GM19025 (cell line): Measurements from ENCODE around the gene SLC25A26.
"Not testable (repeated sequence)": the region's sequence is repeated elsewhere in the genome, so short reads cannot be mapped to it uniquely, and the experiment has no call there.

Experiments used
- ATAC-seq: cut with Tn5 transposase; IDR thresholded peaks from one replicate; pipeline ENCODE4 v1.9.1; 2021; ENCODE audit warnings: mild to moderate bottlenecking, low read depth, moderate library complexity; ENCODE audit not compliant: unreplicated experiment

The SLC25A26 gene

GRCh38 chr3:66224220-66224619 is 3.4 kb downstream of the SLC25A26 start:
- ATAC-seq = no peak

GRCh38 chr3:66226093-66226492 is 5.3 kb downstream of the SLC25A26 start:
- not testable (repeated sequence) for ATAC-seq

DNA sequence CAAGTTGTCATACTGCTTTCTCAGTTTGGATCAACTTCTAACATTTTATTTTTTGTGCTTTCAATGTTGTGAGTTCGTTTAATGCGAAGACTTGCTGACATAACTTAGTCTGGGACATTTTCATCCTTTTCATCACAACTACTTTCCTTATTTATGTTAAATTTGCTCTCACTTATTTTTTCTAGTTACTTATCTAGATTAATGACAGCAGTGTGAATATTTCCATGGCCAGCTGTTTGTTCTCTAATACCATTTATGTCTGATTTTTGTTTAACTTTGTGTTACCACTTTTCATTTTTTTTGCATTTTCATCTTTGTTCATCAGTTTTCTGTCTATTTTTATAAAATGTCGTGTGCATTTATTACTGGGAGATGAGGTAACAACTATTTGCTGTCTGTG is 6.2 kb downstream of the SLC25A26 start:
- ATAC-seq = no peak

DNA sequence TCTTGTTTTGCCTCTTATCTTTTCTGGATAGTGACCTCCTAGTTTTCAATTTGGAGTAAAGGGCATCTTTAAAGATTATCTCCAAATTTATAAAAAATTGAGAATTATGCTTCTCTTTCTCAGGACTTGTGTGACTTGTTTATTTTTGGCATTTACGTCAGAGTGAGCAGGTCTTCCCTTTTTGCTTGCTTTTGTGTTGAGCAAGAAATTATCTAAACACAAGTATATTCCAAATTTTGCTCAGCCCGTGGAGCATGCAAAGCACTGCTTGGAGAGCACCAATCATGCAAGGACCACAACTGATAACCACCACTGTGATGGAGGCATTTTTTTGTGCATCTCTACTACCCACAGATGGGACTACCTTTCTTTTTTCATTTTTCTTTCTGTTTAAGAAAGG is 7.1 kb downstream of the SLC25A26 start:
- ATAC-seq = no peak

DNA sequence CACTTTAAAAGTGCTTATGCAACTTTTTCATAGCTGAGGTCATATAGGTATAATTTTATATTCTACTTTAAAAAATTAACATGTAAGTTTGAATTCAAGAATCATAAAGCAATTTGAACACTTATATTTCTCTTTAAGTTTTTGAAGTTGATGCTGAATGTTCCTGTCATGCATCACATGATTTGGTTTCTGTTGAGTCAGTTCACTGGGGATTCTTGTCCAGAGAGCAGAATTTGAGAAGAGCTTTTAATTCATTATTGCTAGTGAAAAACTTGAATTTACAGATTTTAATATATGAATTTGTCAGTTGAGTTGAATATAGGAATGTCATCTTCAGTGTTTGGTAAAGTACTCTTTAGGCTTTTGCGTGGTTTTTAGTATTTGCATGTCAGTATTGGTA is 7.9 kb downstream of the SLC25A26 start:
- no peak for ATAC-seq

- no peak for ATAC-seq
These were observed 9.1 kb downstream of the SLC25A26 start for GRCh38 chr3:66229931-66230330.

- ATAC-seq = no peak
These were observed 12.2 kb downstream of the SLC25A26 start for GRCh38 chr3:66233033-66233432.

DNA sequence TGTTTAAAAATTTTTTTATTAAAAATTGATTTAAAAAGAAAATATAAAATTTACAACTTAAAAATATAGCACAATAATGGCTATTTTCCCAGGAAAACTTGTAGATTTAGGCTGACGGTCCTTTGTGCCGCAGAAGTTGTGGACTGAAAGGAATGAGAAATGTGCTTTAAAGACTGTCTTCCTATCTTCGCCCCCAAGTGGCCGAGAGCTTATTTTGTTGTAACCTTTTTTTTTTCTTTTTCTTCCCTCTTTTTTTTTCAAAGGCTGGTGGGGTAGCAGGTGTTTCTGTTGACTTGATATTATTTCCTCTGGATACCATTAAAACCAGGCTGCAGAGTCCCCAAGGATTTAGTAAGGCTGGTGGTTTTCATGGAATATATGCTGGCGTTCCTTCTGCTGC is 15.5 kb downstream of the SLC25A26 start:
- ATAC-seq = no peak

GRCh38 chr3:66237552-66237951 is 16.8 kb downstream of the SLC25A26 start:
- ATAC-seq = no peak

DNA sequence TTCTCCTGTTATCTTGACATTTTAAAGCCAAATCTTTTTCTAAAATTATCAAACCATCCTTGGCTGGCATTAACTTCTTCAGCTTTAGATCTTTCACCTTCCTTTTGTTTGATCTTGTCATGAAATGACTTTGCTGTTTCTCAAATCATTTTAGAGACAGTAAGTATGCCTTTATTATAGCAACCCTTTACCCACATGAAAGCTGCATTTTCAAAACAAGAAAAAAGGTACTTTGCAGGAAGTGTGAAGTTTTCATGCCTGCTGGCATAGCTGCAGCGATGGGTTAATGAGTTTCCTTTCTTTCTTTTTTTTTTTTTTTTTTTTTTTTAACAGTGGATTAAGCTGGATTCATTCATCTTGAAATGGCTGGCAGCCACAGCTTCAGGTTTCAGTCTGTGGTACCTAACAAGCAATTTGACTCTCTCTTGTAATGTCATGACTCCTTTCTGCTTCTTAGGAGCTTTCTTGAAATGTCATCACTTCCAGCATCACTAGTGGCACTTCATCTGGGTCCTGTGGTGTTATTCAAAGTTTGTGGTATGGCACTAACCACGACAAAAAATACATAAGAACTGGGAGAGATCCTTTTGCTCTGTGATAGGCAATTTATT is 18.8 kb downstream of the SLC25A26 start:
- ATAC-seq = no peak

DNA sequence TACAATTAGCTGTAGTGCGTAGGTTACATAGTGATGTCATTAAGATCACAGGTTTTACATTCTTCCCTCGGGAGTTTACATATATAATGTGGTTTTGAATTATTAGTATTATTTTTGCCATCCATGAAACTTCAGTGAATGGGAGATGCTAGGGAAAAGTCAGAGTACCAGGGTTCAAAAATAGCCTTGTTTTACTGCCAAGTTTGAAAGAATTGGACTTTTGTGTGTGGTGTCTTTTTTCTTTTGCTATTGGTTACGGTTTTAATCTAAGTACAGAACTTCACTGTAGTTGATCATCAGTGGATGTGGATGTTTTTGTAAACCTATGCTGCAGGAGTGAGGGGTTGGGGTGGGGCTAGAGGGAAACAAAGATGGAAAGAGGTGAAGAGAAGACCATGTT is 20.7 kb downstream of the SLC25A26 start:
- no peak for ATAC-seq

GRCh38 chr3:66242788-66243464 is 22.1 kb downstream of the SLC25A26 start:
- no peak for ATAC-seq

- ATAC-seq = no peak
These were observed 27.8 kb downstream of the SLC25A26 start for GRCh38 chr3:66248641-66249040.

GRCh38 chr3:66253790-66254620 is 33.2 kb downstream of the SLC25A26 start:
- no peak for ATAC-seq

GRCh38 chr3:66255865-66256264 is 35.1 kb downstream of the SLC25A26 start:
- no peak for ATAC-seq

- ATAC-seq = no peak
These were observed 36.0 kb downstream of the SLC25A26 start for GRCh38 chr3:66256806-66257205.

DNA sequence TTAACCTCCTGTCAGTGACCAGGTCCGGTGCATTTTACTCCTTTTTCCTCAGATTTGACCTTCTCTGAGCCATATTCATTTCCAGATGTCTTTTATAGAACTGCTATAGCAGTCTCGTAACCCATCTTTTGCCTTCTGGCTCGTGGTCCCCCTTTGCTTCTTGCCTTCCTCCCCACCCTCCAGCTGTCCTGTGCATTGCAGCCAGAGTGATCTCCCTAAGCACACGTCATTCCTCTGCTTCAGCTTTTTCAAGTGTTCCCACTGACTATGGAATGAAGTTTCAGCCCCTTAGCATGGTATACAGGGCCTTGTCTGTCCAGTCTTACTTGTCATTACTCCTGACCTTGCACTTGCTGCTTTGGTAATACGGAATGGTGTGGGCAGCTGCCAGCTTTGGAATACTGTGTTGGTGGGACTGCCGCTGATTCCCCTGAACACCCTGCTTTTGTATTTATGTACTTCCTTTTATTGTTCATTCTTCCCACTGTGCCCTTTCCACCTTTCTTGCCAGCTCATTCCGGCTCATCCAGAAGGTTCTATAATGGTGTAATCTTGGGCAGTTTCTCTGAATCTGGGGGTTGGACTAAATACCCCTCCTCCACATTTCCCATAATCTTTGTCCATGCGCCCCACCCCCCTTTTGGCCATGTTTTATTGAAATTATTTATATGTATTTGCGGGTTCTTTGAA is 38.9 kb downstream of the SLC25A26 start:
- ATAC-seq = no peak

DNA sequence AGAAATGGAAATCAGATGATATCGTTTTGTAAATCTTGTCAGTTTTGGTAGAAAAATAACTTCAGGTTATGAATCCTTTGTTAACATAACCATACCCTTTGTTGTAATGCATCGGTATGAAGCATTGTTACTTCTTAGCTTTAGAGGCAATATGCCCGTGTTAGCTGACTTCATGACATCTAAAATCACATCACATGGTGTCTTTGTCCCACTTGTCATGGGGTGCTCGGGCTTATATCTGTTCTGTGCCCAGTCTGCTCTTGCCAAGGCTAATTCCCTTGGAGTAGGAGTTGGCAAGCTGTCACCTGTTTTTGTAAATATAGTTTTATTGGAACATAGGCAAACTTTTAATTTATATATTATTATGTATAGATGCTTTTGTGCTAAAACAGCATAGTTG is 39.6 kb downstream of the SLC25A26 start:
- ATAC-seq = no peak

- no peak for ATAC-seq
These were observed 40.6 kb downstream of the SLC25A26 start for GRCh38 chr3:66261355-66261754.

GRCh38 chr3:66265649-66266048 is 44.8 kb downstream of the SLC25A26 start:
- no peak for ATAC-seq

DNA sequence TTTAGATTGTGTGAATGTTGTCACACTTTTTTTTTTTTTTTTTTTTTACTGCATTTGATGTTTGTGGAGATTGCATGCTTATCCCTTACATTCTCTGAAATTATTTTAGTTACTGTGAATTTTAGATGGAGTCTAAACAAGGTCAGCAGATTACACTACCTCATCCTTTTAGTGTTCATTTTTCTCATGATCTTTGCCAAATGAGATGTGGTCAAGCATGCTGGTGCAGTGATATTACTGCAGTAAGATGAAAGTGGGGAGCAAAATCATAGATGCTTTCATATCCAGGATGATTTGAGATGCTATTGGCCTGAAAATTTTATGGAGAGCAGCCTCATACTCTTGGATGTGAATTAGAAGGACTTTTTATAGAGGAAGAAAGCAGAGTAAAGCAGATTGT is 45.8 kb downstream of the SLC25A26 start:
- ATAC-seq = no peak
